Measurements from ENCODE around the gene NKD2. TPM values are rescaled to one million over a fixed set of nuclear protein-coding genes. Genes with fewer than 3 reads are reported as not detected.

NKD2 gene
- total and polyA plus RNA-seq, 2 experiments from 2014 or later = 9.0 to 11.9 TPM

DNA sequence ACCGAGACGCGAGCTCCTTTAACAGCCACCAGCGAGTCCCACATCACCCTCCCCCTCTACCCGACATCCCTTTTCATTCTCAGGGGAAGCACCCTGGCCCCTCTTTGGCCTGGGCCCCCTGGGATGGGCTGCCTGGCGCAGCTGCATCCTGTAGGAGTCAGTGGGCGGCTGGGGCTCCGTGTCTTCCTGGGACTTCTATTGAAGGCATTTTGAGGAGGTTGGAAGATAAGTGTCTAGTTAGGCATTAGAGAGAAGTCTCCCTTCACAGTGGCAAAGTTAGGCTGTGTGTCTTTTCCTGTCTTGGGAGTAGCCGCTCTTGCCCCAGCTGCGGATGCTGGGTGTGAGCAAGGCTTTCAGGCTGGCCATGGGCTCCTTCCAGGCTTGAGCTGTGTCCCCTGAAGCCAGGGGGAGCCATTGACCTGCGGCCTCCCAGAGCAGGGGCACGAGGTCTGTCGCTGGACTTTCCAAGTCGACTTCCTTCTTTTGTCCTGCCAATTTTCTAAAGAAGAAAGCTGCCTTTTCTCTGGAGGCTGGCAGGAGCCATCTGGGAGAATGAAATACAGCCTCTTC lies 18.6 kb upstream of the NKD2 start:
- ATAC-seq = peak; percentile 89

DNA sequence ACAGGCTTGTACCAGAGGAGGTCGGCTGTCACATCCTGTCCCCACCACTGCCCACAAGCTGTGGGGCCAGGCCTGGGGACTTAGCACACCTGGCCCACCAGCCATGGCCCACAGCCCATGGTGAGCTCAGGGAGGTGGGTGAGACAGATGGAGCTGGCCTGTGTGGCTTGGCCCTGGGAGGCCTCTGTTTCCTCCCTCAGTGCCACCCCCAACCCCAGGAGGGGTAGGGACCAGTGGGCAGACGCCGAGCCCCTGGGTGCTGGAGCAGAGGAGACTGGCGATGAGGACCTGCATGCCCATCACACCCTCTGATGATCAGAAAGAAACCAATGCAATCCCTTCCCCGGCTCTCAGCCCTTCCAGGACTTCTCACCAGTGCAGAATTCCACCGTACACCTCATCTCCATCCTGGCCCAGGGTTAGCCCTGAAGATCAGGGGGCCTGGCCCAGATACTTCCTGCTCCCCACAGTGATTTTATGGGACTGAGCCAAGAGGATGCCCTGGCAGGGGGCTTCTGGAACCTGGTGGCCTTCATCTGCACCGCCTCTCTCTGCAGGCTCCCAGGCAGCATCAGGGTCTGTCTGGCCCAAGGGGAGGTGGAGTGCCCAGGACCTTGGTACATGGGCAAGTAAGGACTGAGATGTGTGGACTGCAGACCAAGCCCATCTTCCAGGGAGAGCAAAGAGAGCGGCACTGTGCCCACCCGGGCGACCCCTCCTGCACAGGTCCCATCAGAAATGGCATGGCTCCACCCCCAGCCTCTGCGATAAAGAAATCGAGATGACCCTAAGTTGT lies 16.9 kb upstream of the NKD2 start:
- no peak overlapping the region for H3K27ac ChIP-seq (ENCODE audit: low read depth)
- Mint-ChIP-seq H3K4me1 (peaks cover 11% of the 10 kb centered on the region), H3K27ac (no peak overlapping the region), H3K9me3 (peaks cover 13% of the 10 kb centered on the region), H3K4me3 (no peak overlapping the region), H3K36me3 (ENCODE audit: low read depth) (no peaks in the 10 kb centered on the region; the same call in 2 of the 3 replicates), H3K27me3 (ENCODE audit: insufficient read depth, low read depth, poor library complexity) (peaks cover 7% of the 10 kb centered on the region)
- H3K27me3 ChIP-seq (ENCODE audit: insufficient read depth) = no peaks in the 10 kb centered on the region
- no peaks in the 10 kb centered on the region for H3K4me1 ChIP-seq (ENCODE audit: insufficient read depth)
- 0 out of 2 replicates have a peak, but pooled peaks cover 4% of the 10 kb centered on the region for H3K9me2 ChIP-seq (ENCODE audit: insufficient read depth)
- ATAC-seq = no peak
- H3K4me3 ChIP-seq = no peak overlapping the region
- H3K79me2 ChIP-seq (replicated peaks; ENCODE audit: insufficient read depth) = no peaks in the 10 kb centered on the region
- DNase-seq (ENCODE audit: low spot score) = no peak
- H3F3A ChIP-seq (replicated peaks; ENCODE audit: low read depth) = no peaks in the 10 kb centered on the region
- H4K20me1 ChIP-seq (replicated peaks; ENCODE audit: insufficient read depth) = no peaks in the 10 kb centered on the region
- no peak overlapping the region for H2AFZ ChIP-seq
- no peaks in the 10 kb centered on the region for H3K36me3 ChIP-seq (ENCODE audit: insufficient read depth)
- H3K4me2 ChIP-seq = no peak overlapping the region
- TF ChIP-seq EZH2 (IDR thresholded peaks at IDR 0.05; ENCODE audit: low read depth, unreplicated experiment) (no peak), NANOG (IDR thresholded peaks at IDR 0.05; ENCODE audit: borderline replicate concordance) (no peak), POLR2AphosphoS5 (IDR thresholded peaks at IDR 0.05; ENCODE audit: low read depth) (no peak), EZH2phosphoT487 (IDR thresholded peaks at IDR 0.05; ENCODE audit: unreplicated experiment) (no peak), CREB1 (CRISPR knock-in tag; IDR thresholded peaks at IDR 0.05; ENCODE audit: low read depth) (no peak), ZNF114 (CRISPR knock-in tag; IDR thresholded peaks at IDR 0.05) (no peak), ZNF331 (CRISPR knock-in tag; IDR thresholded peaks at IDR 0.05; ENCODE audit: low read depth) (no peak), JUNB (IDR thresholded peaks at IDR 0.05; ENCODE audit: unreplicated experiment) (no peak)
- TF ChIP-seq, protein P1, sequence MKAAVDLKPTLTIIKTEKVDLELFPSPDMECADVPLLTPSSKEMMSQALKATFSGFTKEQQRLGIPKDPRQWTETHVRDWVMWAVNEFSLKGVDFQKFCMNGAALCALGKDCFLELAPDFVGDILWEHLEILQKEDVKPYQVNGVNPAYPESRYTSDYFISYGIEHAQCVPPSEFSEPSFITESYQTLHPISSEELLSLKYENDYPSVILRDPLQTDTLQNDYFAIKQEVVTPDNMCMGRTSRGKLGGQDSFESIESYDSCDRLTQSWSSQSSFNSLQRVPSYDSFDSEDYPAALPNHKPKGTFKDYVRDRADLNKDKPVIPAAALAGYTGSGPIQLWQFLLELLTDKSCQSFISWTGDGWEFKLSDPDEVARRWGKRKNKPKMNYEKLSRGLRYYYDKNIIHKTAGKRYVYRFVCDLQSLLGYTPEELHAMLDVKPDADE (IDR thresholded peaks at IDR 0.05) = no peak
- TF ChIP-seq, protein P2, sequence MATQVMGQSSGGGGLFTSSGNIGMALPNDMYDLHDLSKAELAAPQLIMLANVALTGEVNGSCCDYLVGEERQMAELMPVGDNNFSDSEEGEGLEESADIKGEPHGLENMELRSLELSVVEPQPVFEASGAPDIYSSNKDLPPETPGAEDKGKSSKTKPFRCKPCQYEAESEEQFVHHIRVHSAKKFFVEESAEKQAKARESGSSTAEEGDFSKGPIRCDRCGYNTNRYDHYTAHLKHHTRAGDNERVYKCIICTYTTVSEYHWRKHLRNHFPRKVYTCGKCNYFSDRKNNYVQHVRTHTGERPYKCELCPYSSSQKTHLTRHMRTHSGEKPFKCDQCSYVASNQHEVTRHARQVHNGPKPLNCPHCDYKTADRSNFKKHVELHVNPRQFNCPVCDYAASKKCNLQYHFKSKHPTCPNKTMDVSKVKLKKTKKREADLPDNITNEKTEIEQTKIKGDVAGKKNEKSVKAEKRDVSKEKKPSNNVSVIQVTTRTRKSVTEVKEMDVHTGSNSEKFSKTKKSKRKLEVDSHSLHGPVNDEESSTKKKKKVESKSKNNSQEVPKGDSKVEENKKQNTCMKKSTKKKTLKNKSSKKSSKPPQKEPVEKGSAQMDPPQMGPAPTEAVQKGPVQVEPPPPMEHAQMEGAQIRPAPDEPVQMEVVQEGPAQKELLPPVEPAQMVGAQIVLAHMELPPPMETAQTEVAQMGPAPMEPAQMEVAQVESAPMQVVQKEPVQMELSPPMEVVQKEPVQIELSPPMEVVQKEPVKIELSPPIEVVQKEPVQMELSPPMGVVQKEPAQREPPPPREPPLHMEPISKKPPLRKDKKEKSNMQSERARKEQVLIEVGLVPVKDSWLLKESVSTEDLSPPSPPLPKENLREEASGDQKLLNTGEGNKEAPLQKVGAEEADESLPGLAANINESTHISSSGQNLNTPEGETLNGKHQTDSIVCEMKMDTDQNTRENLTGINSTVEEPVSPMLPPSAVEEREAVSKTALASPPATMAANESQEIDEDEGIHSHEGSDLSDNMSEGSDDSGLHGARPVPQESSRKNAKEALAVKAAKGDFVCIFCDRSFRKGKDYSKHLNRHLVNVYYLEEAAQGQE (IDR thresholded peaks at IDR 0.05; ENCODE audit: unreplicated experiment) = no peak
- TF ChIP-seq, protein P3, sequence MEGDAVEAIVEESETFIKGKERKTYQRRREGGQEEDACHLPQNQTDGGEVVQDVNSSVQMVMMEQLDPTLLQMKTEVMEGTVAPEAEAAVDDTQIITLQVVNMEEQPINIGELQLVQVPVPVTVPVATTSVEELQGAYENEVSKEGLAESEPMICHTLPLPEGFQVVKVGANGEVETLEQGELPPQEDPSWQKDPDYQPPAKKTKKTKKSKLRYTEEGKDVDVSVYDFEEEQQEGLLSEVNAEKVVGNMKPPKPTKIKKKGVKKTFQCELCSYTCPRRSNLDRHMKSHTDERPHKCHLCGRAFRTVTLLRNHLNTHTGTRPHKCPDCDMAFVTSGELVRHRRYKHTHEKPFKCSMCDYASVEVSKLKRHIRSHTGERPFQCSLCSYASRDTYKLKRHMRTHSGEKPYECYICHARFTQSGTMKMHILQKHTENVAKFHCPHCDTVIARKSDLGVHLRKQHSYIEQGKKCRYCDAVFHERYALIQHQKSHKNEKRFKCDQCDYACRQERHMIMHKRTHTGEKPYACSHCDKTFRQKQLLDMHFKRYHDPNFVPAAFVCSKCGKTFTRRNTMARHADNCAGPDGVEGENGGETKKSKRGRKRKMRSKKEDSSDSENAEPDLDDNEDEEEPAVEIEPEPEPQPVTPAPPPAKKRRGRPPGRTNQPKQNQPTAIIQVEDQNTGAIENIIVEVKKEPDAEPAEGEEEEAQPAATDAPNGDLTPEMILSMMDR (conservative IDR thresholded peaks at IDR 0.05; ENCODE audit: low read depth in 2 of 2) = no peak

More for the DNA sequence above, 18.6 kb upstream of the NKD2 start:
- Mint-ChIP-seq H3K4me1 (peaks cover 9% of the 10 kb centered on the region; the same call in 2 of the 3 replicates), H3K4me3 (no peak overlapping the region), H3K36me3 (ENCODE audit: low read depth) (no peaks in the 10 kb centered on the region; the same call in 2 of the 3 replicates), H3K27me3 (ENCODE audit: insufficient read depth, low read depth, poor library complexity) (peaks cover 7% of the 10 kb centered on the region), H3K9me3 (peaks cover 26% of the 10 kb centered on the region), H3K27ac (no peak overlapping the region)
- no peaks in the 10 kb centered on the region for H3F3A ChIP-seq (replicated peaks; ENCODE audit: low read depth)
- H3K9me2 ChIP-seq (ENCODE audit: insufficient read depth) = 0 out of 2 replicates have a peak, but pooled peaks cover 4% of the 10 kb centered on the region
- H3K27ac ChIP-seq (ENCODE audit: low read depth) = no peak overlapping the region
- peak; percentile 66 for DNase-seq (ENCODE audit: low spot score)
- peak overlapping the region; percentile 80 for H2AFZ ChIP-seq
- no peaks in the 10 kb centered on the region for H4K20me1 ChIP-seq (replicated peaks; ENCODE audit: insufficient read depth)
- H3K4me2 ChIP-seq = no peak overlapping the region
- H3K4me3 ChIP-seq = no peak overlapping the region
- H3K4me1 ChIP-seq (ENCODE audit: insufficient read depth) = no peaks in the 10 kb centered on the region
- no peaks in the 10 kb centered on the region for H3K36me3 ChIP-seq (ENCODE audit: insufficient read depth)
- H3K79me2 ChIP-seq (replicated peaks; ENCODE audit: insufficient read depth) = no peaks in the 10 kb centered on the region
- TF ChIP-seq ZNF331 (CRISPR knock-in tag; IDR thresholded peaks at IDR 0.05; ENCODE audit: low read depth) (no peak), NANOG (IDR thresholded peaks at IDR 0.05; ENCODE audit: borderline replicate concordance) (no peak), STAT1 (IDR thresholded peaks at IDR 0.05; ENCODE audit: unreplicated experiment) (no peak), JUNB (IDR thresholded peaks at IDR 0.05; ENCODE audit: unreplicated experiment) (no peak)
- TF ChIP-seq, protein P3 (conservative IDR thresholded peaks at IDR 0.05; ENCODE audit: low read depth in 2 of 2) = peak; percentile 46 to 84
- H3K27me3 ChIP-seq (ENCODE audit: insufficient read depth) = no peaks in the 10 kb centered on the region

All from GM23338 (cell line).